Measurements from ENCODE around the gene PPFIA2. TPM values are rescaled to one million over a fixed set of nuclear protein-coding genes. Genes with fewer than 3 reads are reported as not detected.

PPFIA2 gene
- total RNA-seq, 1 experiment from 2014 or later = 1.1 TPM

DNA sequence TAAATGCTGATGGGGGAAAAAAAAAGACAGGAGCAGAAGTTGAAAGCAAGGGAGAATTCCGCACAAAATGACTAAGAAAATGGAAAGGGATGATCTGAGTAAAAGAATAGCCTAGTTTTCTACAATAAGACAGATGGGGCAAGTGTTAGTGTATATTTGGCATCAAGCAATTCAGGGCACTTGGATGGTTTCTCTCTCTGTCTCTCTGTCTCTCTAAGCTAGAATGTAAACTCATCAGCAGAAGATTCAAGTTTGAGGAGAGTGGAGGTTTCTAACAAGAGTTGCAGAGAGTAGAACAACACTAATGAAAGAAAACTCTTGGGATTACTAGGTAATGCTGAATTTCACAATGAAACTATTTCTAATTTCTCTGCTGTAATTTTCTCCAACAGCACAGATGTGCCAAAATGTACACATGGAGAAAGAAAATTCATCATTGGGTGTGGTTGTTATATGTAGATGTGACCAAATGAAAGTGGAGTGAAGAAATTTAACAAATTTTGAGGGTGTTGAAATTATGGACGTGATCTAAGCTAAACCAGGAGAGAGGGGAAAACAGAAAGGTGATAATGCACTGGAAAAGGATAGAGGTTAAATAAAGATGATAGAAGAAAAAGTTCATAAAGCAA is 444.1 kb downstream of the PPFIA2 start:
- DNase-seq (ENCODE audit: low spot score) = no peak
- ChIA-PET CTCF (no interaction called here), POLR2A (no interaction called here)

DNA sequence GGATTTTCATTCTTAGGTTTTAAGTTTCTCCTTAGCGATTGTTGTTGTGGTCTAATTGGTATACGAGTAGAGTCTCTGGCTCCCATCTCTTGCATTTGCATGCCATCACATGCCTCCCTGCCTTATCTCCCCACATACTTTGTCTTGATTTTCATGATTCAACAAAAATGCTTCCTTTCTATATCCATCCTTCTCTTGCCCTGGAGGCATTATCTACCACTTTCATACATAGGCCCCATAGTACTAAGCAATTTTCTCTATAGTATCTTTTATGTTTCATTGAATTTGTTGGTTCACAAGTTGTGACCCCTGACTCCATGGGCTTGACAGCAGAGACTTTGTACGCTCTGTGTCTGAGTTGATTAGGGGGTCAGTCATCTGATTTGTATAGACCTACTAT is 455.2 kb downstream of the PPFIA2 start:
- ChIA-PET POLR2A (no interaction called here), CTCF (no interaction called here)
- DNase-seq (ENCODE audit: low spot score) = no peak
- no peaks in the 10 kb centered on the region for H3K4me1 Mint-ChIP-seq
- TF ChIP-seq ZNF232 (CRISPR knock-in tag; IDR thresholded peaks at IDR 0.05) (no peak), SOX15 (CRISPR knock-in tag; IDR thresholded peaks at IDR 0.05) (no peak), HMGA2 (CRISPR knock-in tag; IDR thresholded peaks at IDR 0.05) (no peak), GABPB1 (CRISPR knock-in tag; IDR thresholded peaks at IDR 0.05) (no peak), ZNF416 (CRISPR knock-in tag; IDR thresholded peaks at IDR 0.05) (no peak), JUN (CRISPR knock-in tag; IDR thresholded peaks at IDR 0.05) (no peak), TCF7 (CRISPR knock-in tag; IDR thresholded peaks at IDR 0.05; ENCODE audit: low read depth) (no peak), NFATC4 (CRISPR knock-in tag; IDR thresholded peaks at IDR 0.05) (no peak), OVOL2 (CRISPR knock-in tag; IDR thresholded peaks at IDR 0.05; ENCODE audit: borderline replicate concordance) (no peak), ZNF671 (CRISPR knock-in tag; IDR thresholded peaks at IDR 0.05) (no peak), JAZF1 (CRISPR knock-in tag; IDR thresholded peaks at IDR 0.05) (no peak), RORB (CRISPR knock-in tag; IDR thresholded peaks at IDR 0.05) (no peak), KAT7 (CRISPR knock-in tag; IDR thresholded peaks at IDR 0.05; ENCODE audit: borderline replicate concordance) (no peak)
- no peaks in the 10 kb centered on the region for H3K9me3 Mint-ChIP-seq
- no peaks in the 10 kb centered on the region for H3K36me3 Mint-ChIP-seq
- no peak overlapping the region for H3K4me3 Mint-ChIP-seq
- H3K27me3 Mint-ChIP-seq (ENCODE audit: low read depth) = no peaks in the 10 kb centered on the region
- ATAC-seq = no peak
- no peak overlapping the region for H3K27ac Mint-ChIP-seq

More for the DNA sequence above, 444.1 kb downstream of the PPFIA2 start:
- Mint-ChIP-seq H3K27me3 (ENCODE audit: low read depth) (no peaks in the 10 kb centered on the region), H3K9me3 (no peaks in the 10 kb centered on the region), H3K27ac (no peak overlapping the region), H3K4me1 (no peaks in the 10 kb centered on the region), H3K4me3 (no peak overlapping the region), H3K36me3 (no peaks in the 10 kb centered on the region)
- TF ChIP-seq, protein P1, sequence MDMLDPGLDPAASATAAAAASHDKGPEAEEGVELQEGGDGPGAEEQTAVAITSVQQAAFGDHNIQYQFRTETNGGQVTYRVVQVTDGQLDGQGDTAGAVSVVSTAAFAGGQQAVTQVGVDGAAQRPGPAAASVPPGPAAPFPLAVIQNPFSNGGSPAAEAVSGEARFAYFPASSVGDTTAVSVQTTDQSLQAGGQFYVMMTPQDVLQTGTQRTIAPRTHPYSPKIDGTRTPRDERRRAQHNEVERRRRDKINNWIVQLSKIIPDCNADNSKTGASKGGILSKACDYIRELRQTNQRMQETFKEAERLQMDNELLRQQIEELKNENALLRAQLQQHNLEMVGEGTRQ (CRISPR knock-in tag; IDR thresholded peaks at IDR 0.05) = no peak
- TF ChIP-seq FOXK1 (CRISPR knock-in tag; IDR thresholded peaks at IDR 0.05) (no peak), E2F4 (CRISPR knock-in tag; IDR thresholded peaks at IDR 0.05; ENCODE audit: borderline replicate concordance, low read depth) (no peak), ELF4 (CRISPR knock-in tag; IDR thresholded peaks at IDR 0.05; ENCODE audit: low read depth) (no peak), SMAD3 (CRISPR knock-in tag; IDR thresholded peaks at IDR 0.05; ENCODE audit: borderline replicate concordance) (no peak), ZNF317 (CRISPR knock-in tag; IDR thresholded peaks at IDR 0.05; ENCODE audit: borderline replicate concordance, low read depth) (no peak), FOXP1 (CRISPR knock-in tag; IDR thresholded peaks at IDR 0.05; ENCODE audit: borderline replicate concordance) (no peak), ZNF512 (CRISPR knock-in tag; IDR thresholded peaks at IDR 0.05; ENCODE audit: borderline replicate concordance) (no peak)
- TF ChIP-seq, protein P2, sequence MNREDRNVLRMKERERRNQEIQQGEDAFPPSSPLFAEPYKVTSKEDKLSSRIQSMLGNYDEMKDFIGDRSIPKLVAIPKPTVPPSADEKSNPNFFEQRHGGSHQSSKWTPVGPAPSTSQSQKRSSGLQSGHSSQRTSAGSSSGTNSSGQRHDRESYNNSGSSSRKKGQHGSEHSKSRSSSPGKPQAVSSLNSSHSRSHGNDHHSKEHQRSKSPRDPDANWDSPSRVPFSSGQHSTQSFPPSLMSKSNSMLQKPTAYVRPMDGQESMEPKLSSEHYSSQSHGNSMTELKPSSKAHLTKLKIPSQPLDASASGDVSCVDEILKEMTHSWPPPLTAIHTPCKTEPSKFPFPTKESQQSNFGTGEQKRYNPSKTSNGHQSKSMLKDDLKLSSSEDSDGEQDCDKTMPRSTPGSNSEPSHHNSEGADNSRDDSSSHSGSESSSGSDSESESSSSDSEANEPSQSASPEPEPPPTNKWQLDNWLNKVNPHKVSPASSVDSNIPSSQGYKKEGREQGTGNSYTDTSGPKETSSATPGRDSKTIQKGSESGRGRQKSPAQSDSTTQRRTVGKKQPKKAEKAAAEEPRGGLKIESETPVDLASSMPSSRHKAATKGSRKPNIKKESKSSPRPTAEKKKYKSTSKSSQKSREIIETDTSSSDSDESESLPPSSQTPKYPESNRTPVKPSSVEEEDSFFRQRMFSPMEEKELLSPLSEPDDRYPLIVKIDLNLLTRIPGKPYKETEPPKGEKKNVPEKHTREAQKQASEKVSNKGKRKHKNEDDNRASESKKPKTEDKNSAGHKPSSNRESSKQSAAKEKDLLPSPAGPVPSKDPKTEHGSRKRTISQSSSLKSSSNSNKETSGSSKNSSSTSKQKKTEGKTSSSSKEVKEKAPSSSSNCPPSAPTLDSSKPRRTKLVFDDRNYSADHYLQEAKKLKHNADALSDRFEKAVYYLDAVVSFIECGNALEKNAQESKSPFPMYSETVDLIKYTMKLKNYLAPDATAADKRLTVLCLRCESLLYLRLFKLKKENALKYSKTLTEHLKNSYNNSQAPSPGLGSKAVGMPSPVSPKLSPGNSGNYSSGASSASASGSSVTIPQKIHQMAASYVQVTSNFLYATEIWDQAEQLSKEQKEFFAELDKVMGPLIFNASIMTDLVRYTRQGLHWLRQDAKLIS (CRISPR knock-in tag; IDR thresholded peaks at IDR 0.05; ENCODE audit: borderline replicate concordance) = no peak
- TF ChIP-seq, protein P3, sequence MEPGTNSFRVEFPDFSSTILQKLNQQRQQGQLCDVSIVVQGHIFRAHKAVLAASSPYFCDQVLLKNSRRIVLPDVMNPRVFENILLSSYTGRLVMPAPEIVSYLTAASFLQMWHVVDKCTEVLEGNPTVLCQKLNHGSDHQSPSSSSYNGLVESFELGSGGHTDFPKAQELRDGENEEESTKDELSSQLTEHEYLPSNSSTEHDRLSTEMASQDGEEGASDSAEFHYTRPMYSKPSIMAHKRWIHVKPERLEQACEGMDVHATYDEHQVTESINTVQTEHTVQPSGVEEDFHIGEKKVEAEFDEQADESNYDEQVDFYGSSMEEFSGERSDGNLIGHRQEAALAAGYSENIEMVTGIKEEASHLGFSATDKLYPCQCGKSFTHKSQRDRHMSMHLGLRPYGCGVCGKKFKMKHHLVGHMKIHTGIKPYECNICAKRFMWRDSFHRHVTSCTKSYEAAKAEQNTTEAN (CRISPR knock-in tag; IDR thresholded peaks at IDR 0.05) = no peak
- ATAC-seq = no peak

Data from WTC11 (cell line).